Stimulated activated CD8-positive, alpha-beta memory T cell treated with anti-CD3 and anti-CD28 coated beads, Interleukin-12 subunit alpha, Interleukin-12 subunit beta, amount 100 ng/mL, for 24 hours (primary cell): ENCODE data around the gene NMNAT3.
"Not testable (repeated sequence)": the region's sequence is repeated elsewhere in the genome, so short reads cannot be mapped to it uniquely, and the experiment has no call there.

Experiments
- DNase-seq: peaks from one replicate; pipeline ENCODE4 v3.0.0-alpha.2; 2020; ENCODE audit errors: extremely low read depth

The NMNAT3 gene

DNA sequence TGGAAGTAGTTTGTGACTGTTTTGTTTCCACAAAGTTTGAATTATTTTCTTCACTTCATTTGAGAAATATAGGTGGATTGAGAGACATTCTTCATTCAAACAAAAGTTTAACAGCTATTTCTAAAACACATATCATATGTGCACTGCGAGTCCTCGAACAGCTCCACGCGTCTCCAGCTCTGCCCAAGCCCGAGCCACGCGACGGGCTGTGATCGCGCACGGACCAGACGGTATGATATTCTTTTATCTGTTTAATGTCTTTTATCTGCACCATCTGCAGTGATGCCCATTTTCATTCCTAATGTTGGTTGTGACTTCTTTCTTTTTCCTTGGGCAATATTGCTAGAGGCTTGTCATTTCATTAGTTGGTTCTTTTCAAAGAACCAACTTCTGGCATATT is 94.1 kb downstream of the NMNAT3 start:
- not testable (repeated sequence) for DNase-seq

DNA sequence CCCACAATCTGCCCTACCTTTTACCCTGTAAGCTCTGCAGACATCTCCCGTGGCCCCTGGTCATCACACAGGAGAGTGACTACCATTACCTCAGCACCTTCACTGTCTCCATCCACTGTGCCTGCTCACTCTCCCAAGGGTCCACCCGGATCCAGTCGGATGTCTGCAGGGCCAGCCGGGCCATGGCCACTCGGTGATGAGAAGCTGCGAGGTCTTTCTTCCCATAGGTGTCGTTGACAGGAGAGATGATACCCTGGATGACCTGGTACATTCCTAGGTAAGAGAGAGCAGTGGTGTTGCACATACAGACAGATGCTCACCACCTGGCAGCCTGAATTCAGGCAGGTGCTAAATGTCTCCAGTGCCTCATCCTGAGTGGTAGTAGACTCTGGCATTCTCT is 99.0 kb downstream of the NMNAT3 start:
- no peak for DNase-seq

DNA sequence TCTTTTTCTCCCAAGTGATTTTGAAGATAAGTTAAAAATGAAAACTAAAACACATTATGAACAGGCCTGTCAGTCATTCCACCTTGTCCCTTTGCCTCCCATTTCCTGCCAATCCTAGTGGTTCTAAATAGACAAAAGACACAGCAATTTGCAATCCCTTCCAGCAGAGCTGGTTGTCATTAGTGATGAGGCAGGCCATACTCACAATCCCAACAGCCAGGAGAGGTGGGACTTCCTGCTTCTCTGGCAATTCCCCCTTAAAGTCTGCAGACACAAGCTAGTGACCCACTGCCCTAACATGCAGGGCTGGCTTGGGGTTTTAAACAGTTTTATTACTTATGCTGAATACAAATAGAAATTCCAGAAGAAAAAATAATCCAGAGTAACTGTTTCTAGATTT is 99.9 kb downstream of the NMNAT3 start:
- no peak for DNase-seq

DNA sequence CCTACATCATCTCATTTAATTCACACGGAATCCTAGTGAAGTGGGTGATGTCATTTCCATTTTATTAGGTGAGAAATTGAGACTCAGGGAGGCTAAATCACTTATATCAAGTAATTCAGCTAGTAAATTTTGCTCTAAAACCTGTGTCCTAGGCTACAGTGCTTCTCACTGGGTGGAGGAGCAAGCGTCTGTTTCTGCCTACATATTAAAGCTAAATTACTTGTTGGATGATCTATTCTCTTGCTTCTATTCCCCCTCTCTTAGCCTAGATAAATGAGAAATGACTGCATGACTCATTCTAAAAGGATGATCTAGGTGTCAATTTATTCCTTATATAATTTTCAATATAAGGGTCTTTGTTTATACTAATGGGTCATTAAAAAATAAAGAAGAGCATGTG is 100.4 kb downstream of the NMNAT3 start:
- DNase-seq = no peak

DNA sequence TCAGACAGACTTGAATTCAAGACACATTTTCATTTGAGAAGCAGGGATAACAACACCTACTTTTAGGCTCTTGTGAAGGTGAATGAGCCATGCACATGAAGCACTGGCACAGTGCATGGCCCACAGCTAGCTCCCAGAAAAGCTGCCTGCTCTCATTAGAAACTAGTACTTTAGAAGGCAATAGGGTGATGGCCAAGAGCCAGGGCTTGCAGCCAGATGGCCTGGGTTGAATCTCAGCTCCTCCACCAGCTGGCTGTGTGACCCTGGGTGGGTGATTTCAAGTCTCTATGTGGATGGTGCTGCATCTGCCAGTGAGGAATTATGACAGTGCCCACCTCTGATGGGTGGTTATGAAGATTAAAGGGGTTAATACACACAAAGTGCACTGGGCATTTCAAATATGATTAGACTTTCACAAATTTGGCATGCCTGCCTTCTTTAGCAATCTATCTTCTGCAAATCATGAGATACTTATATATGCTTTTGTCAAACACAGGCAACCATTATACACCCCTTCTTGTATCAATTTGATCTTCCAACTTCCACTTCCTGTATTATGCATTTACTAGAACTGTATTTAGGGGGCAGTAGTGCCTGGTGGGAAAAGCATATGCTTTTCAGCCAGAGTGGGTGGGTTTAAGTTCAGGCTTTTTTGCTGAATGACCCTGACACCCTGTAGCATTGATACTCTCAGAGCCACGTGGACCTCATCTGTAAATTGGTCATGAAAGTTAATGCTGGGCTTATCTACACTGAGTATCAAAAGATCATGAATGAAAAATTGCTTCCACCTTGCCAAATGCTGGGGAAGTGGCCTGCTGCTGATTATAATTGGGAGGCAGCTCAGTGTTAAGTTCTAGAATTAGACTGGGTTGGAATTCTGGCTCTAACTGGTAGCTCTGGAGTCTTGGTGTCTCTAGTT is 103.5 kb downstream of the NMNAT3 start:
- DNase-seq = no peak

DNA sequence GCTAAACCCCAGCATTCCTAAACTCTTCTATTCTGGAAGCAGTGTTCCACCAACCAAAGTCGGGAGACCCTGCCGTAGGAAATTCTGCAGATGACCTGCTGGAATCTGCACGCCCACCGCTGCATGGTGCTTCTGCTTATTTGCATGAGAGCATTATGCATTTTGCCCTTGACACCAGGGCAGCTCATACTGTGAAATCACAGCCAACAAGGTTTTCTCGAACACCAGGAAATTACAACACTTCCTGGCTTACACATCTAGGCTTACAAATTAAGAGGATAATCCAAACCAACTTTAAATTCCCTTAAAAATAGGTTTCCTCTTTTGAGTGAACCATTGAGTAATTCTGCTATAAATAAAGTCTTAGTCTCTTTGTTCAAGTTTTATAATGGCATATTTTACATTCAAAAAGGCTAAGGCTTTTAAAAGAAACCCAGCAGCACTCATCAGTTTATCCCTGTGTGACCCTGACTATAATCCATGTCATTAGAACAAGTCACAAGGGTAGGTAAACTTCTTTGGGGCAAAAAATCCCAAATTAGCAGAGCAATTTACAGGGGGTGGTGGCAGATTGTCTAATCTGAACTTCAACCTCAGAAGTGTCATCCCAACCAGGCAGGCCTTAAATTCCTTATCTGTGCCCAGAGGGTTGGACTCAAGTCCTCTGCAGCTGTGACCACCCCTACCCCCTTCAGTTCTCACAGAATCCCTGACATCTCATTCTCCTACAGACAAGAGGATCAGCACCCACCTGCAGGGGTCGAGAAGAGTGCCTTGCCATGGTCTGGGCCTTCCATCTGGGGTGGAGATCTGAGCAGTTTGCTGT is 104.7 kb downstream of the NMNAT3 start:
- DNase-seq = no peak

DNA sequence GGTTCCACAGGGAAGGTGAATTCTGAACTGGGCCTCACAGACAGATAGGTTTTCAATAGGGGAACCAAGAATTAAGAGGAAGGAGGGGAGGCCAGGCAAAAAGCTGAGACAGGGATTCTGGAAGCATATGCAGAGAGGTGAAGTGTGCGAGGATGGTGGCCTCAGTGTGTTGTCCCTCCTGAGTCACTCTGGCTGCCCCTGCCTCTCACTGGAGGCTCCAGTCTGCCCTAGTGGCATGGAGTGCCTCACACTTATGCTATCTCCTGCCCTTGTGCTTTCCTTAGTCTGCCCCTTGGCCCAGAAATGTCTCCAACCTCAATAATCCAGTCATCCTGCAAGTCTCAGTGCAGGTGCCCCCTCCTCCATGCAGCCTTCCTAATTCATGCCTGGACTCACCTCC is 106.1 kb downstream of the NMNAT3 start:
- DNase-seq = no peak

DNA sequence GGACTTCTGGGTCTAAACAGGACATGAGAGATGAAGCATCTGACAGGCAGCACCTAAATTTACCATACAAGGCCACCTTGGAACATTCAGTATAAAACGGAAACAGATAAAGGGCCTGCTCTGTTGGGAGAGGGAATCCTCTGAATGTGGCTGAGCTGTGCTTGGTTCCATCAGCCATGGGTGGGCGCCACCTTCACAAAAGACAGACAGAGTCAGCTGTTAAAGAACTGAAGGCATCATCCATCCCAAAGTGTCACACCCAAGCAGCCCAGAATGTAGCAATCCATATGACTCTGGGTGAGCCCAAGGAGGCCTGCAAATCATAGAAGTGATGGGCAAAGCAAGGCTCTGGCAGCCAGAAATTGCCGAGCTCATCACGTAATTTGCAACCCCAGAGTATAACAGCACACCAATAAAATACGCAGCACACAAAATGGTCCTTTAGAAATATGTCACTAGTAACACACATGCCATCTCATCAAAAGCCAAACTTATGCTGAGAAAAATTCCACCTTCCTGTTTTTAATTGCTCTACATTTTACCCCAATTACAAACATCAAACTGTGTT is 113.4 kb downstream of the NMNAT3 start:
- DNase-seq = no peak

DNA sequence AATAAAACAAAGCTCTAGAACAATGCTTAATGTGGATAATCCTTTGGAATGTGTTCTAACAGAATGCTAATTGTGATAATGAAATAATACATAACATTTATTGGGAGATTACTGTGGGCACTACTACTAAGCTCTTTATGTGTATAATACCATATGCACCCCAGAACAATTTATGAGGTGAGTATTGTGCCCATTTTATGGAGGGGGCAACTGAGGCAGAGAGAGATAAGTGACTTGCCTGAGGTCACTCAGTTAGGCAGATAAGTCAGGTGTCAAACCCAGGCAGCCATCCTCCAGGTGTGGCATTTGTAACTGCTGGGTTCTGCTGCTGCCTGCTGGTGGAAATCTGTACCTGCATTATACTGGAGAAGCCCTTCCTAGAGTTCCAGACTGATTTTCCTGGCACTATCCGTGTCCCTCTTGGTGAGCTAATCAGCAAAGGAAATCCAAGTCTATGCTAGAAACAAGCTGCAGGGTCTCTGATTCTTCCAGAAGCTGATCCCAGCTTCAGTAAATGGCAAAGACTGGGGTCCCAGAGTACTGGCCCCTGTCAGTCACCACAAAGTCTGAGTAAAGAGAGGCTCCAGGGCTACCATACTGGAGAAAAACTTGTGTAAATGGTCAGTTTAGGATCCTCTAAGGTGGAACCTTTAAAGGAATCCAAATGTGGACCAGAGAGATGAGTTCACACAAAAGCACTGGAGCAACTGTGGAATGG is 115.7 kb downstream of the NMNAT3 start:
- no peak for DNase-seq

DNA sequence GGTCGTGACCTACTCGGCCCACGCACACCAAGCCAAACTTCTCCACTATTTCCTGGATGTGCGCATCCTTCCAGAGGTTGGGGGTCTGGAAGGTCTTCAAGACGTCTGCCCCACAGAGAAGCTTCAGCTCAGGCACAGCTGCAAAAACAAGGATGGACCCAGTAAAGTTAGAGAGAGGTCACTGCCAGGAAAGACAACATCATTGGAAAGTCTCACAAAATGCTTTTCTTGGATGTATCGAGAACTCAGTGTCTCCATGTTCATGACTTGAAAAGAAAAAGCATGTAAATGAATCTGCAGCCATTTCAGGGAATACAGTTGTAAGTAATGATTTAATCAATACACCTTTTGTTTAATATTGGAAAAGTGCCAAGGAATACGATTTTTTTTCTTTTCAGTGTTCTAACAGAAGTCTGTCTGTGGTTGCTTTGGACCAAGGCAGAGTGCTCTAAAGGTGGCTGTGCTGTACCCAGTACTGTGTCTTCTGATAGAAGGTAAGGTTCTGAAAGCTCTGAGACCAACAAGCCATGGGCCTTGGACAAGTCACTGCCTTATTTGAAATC is 116.4 kb downstream of the NMNAT3 start:
- no peak for DNase-seq

DNA sequence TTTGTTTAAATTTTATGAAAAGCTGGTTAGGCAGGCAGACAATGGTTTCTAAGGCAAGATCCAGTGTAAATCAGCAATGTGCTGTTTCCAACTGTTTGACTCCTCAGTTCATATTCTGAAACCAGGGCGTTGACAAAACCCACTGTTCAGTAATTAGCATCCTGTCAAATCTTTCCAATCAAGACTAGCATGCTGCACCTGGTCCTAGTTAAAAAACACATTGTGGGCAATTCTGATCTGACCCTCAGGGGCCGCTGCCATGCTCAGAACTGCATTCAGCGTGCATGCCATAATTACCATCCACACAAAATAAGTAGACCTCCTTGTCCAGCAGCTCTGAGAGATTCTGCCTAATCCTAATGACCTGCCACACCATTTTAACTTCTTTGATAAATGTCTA is 117.4 kb downstream of the NMNAT3 start:
- DNase-seq = no peak

DNA sequence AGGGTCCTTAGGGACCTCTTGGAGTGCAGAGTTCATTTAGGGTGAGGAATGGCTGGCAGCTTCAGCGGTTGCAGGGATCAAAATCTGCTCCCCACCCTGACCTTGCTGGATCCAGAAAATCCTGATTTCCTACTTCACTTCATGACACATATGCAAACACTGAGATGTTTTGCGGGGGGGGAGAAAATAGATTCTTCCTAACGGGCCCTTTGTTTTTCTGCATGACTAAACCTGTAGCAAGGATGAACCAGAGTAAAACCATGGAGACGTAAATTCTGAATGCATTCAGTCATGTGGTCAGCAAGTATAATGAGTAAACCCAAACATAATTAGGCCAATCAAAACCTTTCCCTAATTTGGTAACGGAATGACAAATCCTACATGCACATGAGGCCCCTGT is 118.2 kb downstream of the NMNAT3 start:
- DNase-seq = no peak

DNA sequence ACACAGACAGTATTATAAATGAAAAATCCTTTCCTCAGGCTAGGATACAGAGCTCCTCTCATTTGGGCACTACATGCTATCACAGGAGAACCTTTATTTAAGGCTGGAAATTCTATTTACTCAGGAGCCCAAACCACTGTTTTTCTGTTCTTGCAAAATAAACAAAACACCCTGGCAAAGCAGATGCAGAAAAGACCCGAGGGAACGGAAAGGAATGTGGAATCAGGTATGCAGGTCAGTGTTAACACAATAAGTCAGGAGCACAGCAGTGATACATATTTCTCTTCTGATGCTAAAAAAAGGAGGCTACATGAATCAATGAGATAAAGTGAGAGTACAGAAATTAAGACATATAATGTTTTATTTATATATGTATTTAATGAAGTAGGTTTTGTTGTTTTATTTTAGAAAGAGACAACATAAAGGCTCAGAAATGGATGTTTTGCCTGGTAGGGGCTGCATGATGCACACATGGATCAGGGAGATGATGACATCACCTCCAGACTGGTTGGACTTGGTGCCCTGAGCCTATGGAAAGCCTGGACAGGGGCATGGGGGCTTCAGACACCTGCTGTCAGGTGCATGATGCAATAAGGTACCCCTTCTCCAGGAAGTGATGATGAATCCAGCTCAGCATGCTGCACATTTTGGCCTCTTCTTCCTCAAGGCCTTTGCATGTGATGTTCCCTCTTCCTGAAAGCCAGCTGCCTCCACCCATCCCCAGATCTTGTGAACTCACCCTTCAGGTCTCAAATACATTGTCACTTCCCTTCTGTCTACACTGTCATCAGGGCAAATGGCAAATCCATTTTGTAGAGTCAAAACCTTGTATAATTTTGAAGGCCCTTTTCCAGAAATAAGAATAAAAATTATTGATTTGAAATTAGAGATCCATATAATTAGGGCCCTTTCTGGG is 119.2 kb downstream of the NMNAT3 start:
- no peak for DNase-seq

DNA sequence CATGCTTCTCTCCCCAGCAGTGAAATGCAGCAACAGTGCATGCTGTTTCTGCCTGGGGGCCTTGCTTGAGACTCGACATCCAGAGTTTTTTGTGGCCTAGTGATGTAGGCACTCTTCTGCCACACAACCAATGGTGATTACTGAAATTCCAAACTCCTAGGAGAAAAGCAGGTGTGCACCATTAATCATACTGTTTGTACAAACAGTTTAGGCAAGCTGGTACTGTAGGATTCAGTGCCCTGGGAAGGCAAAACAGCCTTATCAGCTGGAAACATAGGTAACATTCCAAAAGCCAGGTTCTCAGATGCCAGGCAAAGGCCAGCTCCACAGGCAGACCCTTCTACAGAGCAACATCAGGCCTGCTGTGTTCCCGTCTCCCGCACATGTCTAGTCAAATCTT is 120.7 kb downstream of the NMNAT3 start:
- DNase-seq = no peak

DNA sequence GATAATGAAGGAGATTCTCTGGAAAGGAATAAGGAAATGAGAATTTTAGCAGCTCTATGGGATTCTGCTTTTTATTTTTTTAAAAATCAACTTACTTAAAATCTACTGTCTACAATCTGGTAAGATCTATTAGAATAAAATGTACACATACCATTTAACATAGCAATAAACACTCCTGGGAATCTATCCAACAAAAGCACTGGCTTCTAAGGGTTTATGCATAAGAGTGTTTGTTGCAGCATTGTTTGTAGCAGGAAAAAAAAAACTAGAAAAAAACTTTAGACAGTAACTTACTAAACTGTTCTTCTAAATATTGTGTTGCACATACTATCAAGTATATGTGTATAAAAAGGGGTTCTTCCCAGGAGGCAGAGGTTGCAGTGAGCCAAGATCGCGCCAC is 122.5 kb downstream of the NMNAT3 start:
- no peak for DNase-seq

DNA sequence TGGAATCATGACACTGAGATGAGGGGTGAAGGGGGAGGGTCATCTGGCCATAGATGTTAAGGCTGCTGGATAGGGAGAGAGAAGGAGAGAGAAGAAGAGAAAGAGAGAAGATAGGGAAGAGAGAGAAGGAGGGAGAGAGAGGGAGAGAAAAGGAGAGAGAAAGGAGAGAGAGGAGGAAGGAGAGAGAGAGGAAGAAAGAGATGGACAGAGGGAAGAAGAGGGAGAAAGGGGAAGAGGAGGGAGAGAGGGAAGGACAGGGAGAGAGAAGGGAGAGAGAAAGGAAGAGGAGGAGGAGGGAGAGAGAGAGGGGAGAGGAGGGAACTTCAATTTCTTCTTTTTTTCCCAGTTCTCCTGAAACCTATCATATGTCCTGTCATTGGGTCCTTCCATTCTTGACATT is 123.1 kb downstream of the NMNAT3 start:
- no peak for DNase-seq

DNA sequence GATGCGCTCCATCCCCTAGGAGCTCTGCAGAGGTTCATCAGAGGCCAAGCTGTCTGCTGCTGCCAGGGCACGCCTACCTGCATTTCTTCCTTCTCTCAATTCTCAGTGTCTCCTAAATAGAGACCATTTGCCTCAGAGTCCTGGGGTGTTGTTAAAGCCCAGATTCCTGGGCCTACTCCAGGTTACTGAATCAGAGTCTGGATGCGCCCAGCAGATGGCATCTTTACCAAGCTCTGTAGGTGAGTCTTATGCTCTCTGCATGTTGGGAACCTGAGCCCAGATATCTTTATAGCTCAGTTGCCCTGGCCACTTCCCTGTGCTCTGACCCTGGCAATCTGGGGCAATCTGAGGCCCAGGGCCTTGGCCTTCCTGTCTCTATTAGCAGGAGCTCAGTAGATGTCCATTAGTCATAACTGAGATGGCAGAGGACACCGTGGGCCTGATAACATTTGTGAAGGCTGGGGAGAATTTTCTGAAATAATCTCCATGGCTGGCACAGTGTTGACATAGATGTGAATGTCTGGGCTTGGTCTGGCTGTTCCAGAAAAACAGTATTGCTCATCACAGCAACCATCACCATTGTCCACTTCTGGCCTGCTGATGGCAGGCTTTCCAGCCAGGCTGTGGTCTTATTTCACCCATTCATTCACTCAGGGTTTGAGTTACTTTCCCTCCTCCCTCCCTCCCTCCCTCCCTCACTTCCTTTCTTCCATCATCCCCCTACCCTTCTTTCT is 125.0 kb downstream of the NMNAT3 start:
- no peak for DNase-seq

DNA sequence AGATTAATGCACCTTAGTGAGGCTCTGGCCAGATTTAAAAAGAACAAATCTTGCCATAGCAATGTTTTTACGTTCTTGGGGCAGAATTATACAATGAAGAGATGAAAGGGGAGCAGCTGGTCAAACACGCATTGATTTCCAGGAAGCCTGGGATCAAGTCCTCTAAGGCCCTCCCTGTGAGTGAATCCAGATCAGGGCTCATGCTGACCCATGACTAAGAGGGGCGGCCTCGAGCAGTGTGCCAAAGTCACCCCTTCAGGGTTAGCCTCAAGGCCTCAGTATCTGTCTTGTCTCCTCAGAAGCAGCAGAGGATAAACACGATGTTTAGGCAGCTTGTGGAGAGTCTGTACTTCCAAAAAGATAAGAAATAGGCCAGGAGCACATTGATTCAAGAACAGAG is 129.0 kb downstream of the NMNAT3 start:
- DNase-seq = no peak

DNA sequence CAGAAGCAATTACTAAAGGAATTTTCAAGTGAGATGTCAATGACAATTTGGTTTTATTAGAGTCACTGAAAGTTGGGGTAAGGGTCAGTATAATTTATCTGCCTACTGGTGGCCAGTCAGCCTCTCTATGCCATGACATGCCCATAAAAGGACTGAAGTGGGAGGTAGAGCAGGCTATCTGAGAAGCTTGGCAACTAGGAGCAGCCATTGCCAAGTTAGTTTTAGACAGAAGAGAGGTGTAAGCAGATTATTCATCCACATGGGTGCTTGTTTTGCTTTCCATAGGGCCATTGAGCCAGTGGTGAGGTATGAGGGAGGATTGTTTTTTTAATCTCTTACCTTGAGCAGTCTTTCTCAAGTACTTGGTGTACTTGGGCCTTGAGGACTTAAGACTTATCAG is 130.1 kb downstream of the NMNAT3 start:
- DNase-seq = no peak

DNA sequence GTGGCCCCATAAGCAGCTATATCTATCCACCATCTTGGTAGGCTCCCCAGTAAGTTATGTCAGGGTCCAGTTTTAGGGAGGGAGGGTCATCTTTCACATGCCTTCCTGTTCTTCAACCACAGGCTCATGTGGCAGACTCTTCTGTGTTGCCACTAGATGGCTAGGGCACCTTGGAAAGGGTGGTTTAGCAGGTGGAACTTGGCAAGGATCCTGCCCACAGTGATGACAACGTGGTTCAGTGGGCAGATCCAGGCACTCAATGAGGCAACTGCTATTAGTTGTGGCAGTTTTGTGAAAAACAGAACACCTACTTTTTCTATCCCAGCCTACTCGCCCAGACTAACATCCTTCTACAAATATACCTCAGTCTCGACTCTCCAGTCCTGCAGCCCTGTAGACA is 131.0 kb downstream of the NMNAT3 start:
- DNase-seq = no peak
